HG02981 (cell line): Measurements from ENCODE around the gene CLEC1A.

Source experiments
- ATAC-seq: cut with Tn5 transposase; IDR thresholded peaks from one replicate; pipeline ENCODE4 v1.9.1; 2021; ENCODE audit warnings: mild to moderate bottlenecking, moderate library complexity; ENCODE audit not compliant: unreplicated experiment

CLEC1A gene

GRCh38 chr12:10101648-10102220 lies 2.9 kb upstream of the CLEC1A start:
- no peak for ATAC-seq

- no peak for ATAC-seq
These were observed 2.3 kb upstream of the CLEC1A start for GRCh38 chr12:10101042-10101579.

GRCh38 chr12:10097521-10097920 lies 1.3 kb downstream of the CLEC1A start:
- ATAC-seq = no peak

GRCh38 chr12:10095971-10096370 lies 2.8 kb downstream of the CLEC1A start:
- ATAC-seq = no peak

- ATAC-seq = no peak
These were observed 4.0 kb downstream of the CLEC1A start for GRCh38 chr12:10094646-10095395.

DNA sequence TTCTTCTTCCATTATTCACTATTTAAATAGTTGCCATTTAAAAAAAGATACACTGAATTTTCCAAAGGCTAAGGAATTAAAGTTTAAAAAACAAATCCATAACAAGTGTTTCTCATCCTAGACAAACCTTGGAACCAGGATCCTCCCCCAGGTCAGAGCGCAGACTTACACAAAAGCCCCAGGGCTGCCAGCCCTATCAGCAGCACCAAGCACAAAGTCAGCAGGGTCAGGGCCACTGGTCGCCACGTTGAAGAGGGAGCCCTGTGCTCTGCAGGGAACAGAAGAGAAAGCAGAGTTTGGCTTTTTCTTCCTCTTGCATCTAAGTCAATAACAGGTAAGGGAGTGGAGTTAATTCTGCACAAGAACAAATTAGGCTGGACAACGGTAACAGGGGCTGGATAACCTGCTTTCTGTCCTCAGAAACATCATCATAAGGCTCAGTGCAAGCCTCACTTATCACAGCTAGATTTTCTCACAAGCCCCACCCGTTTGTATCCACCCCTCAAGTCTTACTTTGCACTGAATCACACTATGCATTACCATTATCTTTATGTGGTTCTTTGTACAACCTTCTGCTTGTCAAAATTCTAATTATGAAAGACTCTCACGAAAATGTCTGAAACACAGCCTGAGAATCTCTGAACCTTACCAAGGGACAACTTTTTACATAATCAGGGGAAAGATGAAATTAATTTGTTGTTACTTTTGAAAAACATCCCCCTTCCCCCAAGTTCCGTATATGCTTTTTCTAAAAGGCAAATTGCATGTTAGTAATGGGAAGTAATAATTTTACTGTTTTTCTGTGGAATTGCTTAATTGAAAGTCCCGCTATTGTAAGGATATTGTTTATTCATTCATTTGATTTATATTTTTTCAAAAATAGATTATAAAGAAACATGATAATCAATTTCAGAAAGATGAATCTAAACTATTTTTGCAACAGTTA lies 9.6 kb downstream of the CLEC1A start:
- no peak for ATAC-seq

- ATAC-seq = no peak
These were observed 10.8 kb downstream of the CLEC1A start for GRCh38 chr12:10088031-10088430.

DNA sequence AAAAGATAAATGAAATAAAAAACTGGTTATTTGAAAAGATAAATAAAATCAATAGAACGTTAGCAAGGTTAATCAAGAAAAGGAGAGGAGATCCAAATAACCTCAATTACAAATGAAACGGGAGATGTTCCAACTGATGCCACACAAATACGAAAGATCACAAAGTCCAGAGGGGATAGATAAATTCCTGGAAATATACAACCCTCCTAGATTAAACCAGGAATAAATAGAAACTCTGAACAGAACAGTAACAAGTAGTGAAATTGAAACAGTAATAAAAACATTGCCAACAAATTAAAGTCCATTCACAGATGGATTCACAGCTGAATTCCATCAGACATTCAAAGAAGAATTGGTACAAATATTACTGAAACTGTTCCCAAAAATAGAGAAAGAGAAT lies 12.4 kb downstream of the CLEC1A start:
- no peak for ATAC-seq

GRCh38 chr12:10084733-10085132 lies 14.1 kb downstream of the CLEC1A start:
- ATAC-seq = no peak

DNA sequence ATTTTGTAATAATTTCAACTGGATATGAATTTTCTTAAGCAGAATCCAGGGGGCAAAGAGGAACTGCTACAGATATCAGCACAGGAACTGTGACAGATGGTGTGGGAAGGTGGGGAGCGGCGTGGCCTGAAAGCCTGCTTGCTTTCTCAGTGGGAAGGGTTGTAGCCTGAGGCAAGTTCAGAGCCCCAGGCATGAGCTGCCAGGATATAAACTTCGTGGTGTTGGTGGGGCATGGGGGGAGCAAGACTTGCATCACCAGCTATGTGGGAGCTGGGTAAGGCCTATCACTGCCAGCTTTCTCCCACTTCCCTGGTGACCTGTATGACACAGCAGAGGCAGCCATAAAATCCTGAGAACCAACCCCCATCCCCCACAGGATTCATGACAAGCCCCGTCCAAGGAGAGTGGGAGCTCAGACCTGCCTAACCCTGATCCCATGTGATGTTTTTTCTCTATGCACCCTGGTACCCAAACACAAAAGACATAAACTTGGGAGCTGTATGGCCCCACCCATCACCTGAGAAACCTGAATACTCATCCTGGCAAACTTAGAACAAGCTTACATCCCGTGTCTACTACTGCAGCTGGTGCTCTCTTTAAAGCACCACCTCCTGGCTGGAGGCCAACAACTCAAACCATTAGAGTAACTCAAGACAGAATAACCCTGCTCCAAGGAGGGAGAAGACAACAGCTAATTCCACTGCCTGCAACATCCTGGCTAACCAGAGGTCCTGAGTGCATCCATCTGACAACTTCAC lies 16.5 kb downstream of the CLEC1A start:
- no peak for ATAC-seq

- ATAC-seq = no peak
These were observed 23.3 kb downstream of the CLEC1A start for GRCh38 chr12:10075451-10075850.

- ATAC-seq = no peak
These were observed 25.5 kb downstream of the CLEC1A start for GRCh38 chr12:10073261-10073660.

DNA sequence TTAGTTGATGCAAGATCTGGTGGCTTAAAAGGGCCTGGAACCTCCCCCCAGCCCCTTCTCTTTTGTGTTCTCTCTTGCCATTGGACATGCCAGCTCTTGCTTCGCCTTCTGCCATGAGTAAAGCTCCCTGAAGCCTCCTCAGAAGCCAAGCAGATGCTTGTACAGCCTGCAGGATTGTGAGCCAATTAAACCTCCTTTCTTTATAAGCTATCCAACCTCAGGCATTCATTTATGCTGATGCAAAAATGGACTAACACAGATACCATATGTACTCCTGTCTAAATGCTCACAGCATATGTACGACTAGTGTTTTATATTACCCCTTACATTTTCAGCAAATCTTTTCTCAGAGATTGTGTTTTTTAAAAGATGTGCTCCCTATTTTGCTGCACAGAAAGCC lies 26.7 kb downstream of the CLEC1A start:
- ATAC-seq = no peak

- no peak for ATAC-seq
These were observed 28.4 kb downstream of the CLEC1A start for GRCh38 chr12:10070380-10070779.

DNA sequence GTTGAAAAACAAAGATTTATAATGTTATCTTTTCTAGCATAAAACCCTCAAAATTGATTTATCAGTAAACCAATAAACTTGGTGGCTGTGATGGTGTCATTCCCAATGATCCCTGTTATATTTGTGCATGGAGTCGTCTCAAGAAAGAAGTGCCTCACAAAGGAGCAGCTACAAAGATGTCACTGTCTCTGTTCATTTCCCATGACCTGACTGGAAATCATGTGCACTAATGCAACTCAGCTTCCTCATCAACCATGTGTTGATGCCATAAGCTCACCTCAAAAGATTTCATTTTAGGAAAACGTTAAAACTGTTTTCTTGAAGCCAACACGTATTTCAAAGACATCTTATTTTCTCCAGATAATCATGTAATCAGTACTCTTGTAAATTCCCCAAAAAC lies 28.8 kb downstream of the CLEC1A start:
- ATAC-seq = no peak

GRCh38 chr12:10069099-10069498 lies 29.7 kb downstream of the CLEC1A start:
- no peak for ATAC-seq

- ATAC-seq = no peak
These were observed 30.1 kb downstream of the CLEC1A start for GRCh38 chr12:10068644-10069043.

- ATAC-seq = no peak
These were observed 30.8 kb downstream of the CLEC1A start for GRCh38 chr12:10067942-10068341.

GRCh38 chr12:10067264-10067663 lies 31.5 kb downstream of the CLEC1A start:
- no peak for ATAC-seq

GRCh38 chr12:10065241-10065640 lies 33.5 kb downstream of the CLEC1A start:
- ATAC-seq = no peak

GRCh38 chr12:10058387-10058786 lies 40.4 kb downstream of the CLEC1A start:
- no peak for ATAC-seq
